Raji (cell line): ENCODE results near the gene RANBP1.

Experiments used
- POLR2A ChIP-seq: IDR thresholded peaks from 2 replicates; pipeline ENCODE4 v1.6.1; 2011; ENCODE audit warnings: low read depth, low read length, control low read depth; ENCODE audit not compliant: insufficient read depth

Gene RANBP1

GRCh38 chr22:20123366-20124082 is 7.6 kb downstream of the RANBP1 start:
- no peak for TF ChIP-seq POLR2A

GRCh38 chr22:20124083-20124787 is 8.3 kb downstream of the RANBP1 start:
- TF ChIP-seq POLR2A, result no peak

GRCh38 chr22:20125201-20126174 is 9.6 kb downstream of the RANBP1 start:
- no peak for TF ChIP-seq POLR2A

- no peak for TF ChIP-seq POLR2A
Measured at GRCh38 chr22:20126284-20127029, 10.6 kb downstream of the RANBP1 start.

- TF ChIP-seq POLR2A, result no peak
Measured at GRCh38 chr22:20127318-20127868, 11.5 kb downstream of the RANBP1 start.

GRCh38 chr22:20127869-20128618 is 12.1 kb downstream of the RANBP1 start:
- no peak for TF ChIP-seq POLR2A

GRCh38 chr22:20128619-20128901 is 12.7 kb downstream of the RANBP1 start:
- no peak for TF ChIP-seq POLR2A

GRCh38 chr22:20128902-20129746 is 13.2 kb downstream of the RANBP1 start:
- TF ChIP-seq POLR2A, result no peak

- TF ChIP-seq POLR2A, result no peak
Measured at GRCh38 chr22:20129747-20130014, 13.8 kb downstream of the RANBP1 start.

GRCh38 chr22:20130319-20130718 is 14.4 kb downstream of the RANBP1 start:
- no peak for TF ChIP-seq POLR2A

GRCh38 chr22:20130731-20131596 is 15.1 kb downstream of the RANBP1 start:
- no peak for TF ChIP-seq POLR2A

GRCh38 chr22:20131597-20131858 is 15.6 kb downstream of the RANBP1 start, which contains the start of gene ZDHHC8:
Gene ZDHHC8 (plus strand): TSS chr22:20131804. CDS start chr22:20131948, 144 bp downstream.
- no peak for TF ChIP-seq POLR2A
